Inflammatory macrophage treated with lipopolysaccharide for 4 hours (primary cell): Measurements from ENCODE around the gene LRRC47.
"Not testable (repeated sequence)": the region's sequence is repeated elsewhere in the genome, so short reads cannot be mapped to it uniquely, and the experiment has no call there.

Experiments
- DNase-seq: peaks from one replicate; pipeline ENCODE4 v3.0.0-alpha.2; 2020

Gene LRRC47

DNA sequence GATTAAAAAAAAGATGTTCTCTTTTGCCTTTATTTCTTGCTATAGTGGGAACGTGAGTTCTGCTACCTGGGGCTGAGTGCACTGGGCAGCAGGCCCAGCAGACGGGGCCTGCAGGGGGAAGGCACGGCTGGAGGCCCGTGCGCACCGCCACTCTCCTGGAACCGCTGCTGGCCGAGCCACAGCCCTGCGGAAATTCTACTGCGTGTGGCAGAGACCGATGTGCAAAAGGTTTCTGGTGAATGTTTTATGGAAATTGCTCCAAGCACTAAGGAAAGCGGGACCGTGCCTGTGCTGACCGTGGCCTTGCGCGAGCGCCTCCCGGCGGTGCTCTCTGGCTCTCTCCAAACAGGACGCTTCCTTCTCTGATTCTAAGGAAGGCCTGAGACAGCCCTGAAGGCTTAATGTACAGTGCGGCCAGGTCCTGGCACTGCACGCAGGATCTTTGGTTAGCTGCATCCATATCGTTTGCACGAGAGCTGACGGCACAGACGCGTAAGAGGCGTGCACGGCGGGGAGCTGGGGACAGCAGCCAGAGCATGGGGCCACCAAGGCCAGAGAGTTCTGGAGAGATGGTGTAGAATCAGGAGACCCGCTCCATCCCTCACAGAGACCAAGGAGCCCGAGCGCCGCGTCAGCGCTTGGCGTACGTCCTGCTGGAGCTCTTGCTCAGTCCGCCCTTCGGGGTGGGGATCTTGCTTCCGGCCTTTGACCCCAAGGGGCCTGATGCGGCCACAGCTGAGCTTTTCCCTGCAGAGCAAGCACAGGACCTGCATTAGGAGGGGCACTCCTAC is 18.7 kb upstream of the LRRC47 start:
- no peak for DNase-seq

DNA sequence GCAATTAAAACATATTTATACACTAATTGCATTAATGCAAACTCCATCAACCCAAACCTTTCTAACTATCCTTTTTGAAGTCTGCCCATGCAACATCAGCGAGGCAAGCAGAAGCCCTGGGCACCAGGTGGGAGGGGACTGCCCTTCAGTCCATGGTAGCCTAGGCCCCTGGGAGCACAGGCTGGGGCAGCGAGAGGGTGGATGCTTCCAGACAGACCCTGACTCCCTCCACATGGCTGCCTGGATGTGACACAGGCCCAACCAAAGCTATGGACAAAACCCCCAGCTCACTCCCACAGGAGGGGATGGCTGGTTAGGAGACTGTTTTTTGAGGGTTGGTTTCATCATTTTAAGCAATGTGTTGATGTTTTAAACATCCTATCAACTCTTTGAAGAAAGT is 17.8 kb upstream of the LRRC47 start:
- DNase-seq: no peak

DNA sequence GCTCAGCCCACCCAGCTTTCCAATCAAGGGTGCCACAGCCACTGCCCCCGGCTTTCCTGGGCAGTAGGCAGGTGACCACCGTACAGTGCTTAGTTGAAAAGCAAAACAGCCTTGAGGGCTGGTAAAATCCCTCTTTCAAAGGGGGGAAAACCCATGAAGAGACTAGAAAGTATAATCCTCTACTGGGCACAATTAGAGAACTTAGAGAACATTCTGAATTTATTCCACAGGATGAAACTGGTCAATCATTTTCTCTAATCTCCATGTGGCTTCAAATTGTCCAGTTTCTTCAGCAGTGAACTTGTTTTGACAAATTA is 15.3 kb upstream of the LRRC47 start:
- DNase-seq: no peak

DNA sequence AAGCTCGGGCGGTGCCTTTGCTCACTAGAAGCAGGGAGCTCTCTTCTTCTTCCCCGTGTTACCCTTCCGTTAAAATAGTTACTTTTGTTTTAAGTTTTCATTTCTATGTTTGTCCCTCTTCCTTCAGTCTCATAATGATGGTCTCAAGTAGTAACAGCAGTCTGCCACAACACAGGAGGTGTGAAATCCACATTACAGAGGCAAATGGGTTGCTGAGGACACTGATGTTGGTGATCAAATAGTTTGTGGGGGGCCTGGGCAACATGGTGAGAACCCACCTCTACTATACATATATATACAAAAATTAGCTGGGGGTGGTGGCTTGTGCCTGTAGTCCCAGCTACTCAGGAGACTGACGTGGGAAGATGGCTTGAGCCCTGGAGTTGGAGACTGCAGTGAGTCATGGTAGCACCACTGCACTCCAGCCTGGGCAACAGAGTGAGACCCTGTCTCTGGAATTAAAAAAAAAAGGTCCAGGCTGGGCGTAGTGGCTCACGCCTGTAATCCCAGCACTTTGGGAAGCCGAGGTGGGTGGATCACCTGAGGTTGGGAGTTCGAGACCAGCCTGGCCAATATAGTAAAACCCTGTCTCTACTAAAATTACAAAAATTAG is 14.0 kb upstream of the LRRC47 start:
- not testable (repeated sequence) for DNase-seq

DNA sequence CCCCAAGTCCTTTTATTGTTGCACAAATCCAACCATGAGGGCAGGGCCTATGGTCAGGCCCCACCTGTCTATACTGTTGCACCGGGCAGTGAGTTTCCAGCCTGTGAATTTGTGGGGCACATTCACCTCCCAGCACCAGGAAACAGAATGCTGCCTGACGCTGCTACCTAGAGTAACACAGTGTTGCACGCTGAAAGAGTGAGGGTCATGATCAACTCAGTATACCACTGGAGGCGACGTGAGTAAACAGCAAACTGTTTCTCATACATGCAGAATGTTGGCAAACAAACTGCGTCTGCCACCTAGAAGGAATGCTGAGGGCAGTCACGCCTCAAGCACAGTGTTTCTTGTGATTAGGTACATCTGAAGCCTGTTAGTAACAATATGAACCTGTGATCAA is 13.4 kb upstream of the LRRC47 start:
- no peak for DNase-seq

DNA sequence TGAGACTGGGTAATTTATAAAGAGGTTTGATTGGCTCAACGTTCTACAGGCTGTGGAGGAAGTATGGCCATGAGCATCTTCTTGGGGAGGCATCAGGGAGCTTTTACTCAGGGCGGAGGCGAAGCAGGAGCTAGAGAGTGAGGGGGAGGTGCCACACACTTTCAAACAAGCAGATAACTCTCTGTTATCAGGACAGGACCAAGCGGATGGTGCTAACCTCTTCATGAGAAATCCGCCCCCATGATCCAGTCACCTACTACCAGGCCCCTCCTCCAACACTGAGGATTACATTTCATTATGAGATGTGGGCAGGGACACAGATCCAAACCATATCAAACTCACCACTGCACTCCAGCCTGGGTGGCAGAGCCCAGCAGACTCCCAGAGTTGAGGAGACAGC is 11.5 kb upstream of the LRRC47 start:
- DNase-seq: no peak

DNA sequence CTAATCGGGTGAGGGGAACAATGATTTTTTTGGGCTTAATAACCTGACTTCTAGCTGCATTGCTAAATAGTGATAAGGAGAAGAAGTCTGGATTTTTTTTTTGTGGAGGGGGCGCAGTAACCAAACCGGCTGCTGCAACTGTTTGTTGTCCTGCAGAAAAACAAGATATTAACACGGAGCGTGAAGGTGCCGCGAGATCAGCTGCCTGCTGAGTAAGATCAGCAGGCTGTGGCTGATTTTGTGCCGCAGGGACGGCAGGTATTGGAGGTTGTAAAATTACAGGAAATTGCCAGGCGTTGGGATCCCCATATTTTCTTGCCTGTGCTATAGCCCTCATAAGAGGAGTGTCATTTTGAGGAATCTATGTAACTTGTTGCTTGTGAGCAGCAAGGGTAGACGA is 8.7 kb upstream of the LRRC47 start:
- no peak for DNase-seq

DNA sequence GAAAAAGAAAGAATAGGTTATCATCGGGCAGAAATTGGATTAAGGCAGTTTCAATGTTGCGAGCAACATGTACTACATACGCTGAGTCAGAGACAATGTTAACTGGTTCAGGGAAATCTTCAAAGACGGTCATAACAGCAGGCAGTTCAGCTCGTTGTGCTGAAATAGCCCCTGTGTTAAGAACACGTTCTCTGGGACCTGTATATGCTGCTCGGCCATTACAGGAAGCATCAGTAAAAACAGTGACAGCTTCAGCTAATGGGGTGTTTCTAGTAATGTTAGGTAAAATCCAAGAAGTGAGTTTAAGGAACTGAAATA is 8.3 kb upstream of the LRRC47 start:
- DNase-seq: not testable (repeated sequence)

DNA sequence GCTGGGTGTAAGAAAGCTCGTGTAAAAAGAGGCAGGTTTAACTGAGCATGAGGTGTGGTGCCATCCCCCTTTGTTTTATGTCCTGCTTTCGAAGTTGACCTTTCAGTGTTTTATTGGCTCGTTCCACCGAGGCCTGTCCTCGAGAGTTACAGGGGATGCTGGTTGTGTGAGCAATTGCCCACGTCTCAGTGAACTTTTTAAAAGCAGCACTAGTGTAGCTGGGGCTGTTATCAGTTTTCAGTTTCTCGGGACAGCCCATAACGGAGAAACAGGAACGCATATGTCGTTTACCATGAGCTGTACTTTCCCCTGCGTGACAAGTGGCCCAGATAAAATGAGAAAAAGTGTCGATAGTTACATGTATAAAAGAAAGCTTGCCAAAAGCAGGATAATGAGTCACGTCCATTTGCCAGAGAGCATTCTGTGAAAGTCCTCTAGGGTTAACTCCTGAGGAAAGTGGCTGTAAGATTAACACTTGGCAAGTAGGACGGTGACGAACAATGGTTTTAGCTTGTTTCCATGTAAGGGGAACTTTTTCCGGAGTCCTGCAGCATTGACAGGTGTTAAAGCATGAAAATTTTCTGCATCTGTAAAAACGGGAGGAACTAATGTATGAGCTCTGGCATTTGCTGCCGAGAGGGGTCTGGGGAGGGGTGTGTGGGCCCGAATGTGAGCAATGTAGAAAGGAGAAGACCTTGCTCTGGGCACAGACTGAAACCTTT is 7.8 kb upstream of the LRRC47 start:
- no peak for DNase-seq

DNA sequence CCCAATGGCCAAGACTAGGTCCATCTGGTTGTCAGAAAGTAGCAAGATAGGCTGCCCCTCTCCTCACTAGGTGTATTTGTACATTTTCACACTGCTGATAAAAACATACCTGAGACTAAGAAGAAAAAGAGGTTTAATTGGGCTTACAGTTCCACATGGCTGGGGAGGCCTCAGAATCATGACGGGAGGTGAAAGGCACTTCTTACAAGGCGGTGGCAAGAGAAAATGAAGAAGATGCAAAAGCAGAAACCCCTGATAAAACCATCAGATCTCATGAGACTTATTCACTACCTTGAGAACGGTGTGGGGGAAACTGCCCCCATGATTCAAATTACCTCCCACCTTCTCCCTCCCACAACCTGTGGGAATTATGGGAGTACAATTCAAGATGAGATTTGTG is 4.5 kb upstream of the LRRC47 start:
- not testable (repeated sequence) for DNase-seq

DNA sequence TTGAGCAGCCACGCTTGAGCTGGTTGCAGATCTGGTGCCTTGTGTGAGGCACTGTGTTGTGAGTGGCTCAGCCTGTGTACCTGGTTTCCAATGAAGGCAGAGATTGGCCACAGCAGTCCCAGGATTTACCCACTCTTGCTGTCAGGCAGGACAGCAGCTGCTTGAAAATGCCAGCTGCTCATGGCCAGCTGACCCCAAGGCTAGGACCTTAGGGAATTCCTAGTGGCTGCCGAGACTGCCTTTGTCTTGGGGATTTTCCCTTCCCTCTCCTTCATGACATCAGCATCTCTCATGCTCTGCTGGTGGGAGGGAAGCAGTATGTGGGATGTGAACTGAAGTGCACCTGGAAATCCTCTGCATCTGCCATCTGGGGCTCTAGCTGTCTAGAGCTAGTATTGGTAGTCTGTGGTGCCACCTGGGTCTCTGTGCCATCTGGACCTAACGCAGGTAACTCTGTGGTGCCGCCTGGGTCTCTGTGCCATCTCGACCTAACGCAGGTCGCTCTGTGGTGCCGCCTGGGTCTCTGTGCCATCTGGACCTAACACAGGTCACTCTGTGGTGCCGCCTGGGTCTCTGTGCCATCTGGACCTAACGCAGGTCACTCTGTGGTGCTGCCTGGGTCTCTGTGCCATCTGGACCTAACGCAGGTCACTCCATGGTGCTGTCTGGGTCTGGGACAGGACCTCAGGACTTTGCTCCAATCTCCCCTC is 3.8 kb upstream of the LRRC47 start:
- DNase-seq: peak; percentile 43

DNA sequence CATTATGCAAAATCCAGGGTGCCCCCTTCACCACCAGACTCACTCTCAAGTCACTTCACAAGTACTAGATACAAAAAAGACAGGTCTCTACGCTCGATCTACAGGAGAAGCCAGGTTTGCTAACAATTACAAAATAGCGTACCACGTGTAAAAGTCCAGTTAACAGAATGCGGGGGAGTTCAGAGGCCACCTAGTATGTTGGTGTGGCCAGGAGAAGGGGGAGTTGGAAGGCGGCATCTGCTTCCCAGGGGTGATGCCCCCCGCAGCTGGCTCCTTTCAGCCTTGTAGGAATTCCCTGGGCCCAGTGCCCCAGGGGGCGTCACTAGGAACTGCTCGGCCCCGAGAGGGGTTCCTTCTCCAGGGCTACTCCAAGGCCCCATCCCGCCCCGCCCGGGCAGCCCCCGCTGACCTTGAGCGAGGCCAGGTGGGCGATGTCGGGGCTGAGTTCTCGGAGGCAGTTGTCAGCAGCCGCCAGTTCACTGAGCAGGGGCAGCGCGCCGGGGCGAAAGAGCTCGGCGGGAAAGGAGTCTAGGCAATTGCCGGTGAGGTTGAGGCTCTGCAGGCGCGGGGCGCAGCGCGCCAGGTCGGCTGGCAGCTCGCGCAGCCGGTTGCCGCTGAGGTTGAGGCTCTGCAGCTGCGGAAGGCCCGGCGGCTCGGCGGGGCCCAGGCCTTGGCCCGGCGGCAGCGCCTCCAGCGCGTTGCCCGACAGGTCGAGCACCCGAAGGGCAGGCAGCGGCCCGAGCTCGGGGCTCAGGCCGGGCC is 664 bp downstream of the LRRC47 start:
- DNase-seq: no peak

DNA sequence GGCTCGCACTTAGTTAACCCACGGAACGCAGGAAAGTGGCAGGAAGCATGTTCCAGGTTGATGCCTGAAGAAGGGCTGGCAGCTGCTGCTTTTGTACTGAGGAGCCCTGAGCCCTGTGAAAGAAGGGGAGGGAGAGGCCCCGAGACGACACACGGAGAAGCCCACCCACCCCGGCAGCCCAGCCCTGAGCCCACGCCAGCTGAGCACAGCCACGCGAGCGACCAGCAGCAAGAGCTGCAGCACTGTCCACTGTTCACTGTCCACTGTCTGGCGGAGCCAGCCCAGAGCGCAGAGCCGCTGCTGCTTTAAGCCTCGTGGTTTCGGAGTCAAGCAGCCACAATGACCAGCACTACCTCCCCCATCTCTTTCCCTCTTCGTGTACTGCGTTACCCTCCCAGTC is 5.3 kb downstream of the LRRC47 start:
- no peak for DNase-seq

DNA sequence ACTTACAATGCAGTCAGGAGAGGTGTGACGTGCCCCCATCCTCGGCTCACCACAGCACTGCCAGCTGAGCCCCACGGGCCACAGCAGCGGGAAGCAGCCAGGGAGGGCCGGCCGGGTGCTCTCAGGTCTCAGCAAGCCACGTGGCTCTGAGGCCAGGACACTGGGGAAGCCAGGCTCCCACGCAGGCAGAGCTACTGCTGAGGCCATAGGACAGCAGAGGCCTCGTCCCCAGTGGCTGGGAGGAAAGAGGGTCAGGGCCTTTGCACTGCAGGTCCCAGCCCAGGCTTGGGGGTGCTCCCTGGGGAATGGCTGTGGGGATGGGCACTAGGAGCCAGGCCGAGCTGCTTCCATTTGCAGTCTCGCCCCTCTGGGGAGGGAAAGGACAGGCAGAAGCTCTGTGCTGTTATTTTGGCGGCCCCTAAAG is 5.8 kb downstream of the LRRC47 start:
- no peak for DNase-seq

DNA sequence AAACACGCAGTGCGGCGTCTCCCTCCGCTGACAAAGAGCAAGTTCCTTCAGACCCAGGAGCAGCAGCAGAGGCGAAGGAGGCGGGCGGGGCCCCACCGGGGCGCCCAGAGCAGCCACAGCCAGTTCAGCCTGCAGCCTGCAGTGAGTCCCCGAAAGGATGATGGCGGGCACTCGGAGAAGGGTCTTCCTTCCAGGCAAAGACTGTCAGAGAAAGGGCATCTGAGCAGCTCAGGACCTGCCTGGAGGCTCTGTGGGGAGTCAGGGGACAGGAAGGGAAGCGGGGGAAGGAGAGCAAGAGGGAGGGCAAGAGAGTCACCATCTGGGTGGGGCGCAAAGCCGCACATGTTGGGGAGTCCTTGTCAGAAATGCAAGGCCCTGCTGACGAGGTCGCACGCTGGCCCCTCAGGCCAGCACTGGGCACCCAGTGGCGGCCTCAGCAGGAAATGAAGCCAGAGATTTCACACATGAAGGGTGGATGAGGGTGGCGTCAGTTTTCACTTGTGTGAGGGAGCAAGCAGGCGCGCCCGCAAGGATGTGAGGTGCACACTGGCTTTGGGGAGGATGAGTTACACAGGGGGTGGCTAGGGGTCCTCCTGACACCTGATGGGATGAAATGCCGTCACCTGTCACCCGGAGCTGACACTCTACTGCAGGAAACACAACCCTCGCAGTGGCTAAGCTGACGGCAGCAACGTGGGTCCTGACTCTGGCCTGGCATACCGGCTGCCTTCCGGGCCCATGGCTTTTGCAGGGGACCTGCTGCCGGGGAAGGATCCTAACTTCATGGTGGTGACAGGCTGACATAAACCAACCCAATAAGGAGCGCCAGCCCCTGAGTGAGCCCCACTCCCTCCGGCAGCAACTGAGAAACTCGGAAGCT is 6.6 kb downstream of the LRRC47 start:
- DNase-seq: no peak

DNA sequence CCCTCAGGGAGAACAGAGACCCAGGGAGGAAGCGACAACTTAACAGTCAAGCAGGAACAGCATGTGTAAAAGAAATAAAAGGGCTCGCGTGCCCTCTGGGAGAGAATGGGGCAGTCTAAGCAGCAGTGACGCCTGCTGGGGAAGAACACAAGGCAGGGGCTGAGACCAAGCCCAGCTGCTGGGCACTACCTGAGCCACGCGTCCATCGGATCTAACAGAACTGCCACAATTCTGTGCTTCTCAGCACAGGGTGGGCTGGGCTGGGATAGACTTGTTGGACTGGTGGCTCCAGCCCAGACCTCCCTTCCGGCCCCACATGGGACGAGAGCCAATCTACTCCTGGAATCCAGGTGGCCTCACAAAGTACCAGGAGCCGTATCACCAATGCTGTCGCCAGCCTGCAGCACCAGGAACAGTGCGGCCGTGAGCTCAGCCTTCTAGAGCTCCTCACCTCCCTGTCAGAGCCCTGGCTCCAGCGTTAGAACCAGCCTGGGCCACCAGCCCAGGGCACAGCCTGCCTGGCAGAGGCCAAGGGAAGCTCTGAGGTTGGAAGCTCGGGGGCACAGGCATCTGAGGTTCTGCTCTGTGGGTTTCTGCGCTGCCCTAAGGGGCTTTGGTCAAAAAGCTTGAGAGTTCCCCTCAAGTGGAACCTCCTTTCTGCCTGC is 7.4 kb downstream of the LRRC47 start:
- no peak for DNase-seq

DNA sequence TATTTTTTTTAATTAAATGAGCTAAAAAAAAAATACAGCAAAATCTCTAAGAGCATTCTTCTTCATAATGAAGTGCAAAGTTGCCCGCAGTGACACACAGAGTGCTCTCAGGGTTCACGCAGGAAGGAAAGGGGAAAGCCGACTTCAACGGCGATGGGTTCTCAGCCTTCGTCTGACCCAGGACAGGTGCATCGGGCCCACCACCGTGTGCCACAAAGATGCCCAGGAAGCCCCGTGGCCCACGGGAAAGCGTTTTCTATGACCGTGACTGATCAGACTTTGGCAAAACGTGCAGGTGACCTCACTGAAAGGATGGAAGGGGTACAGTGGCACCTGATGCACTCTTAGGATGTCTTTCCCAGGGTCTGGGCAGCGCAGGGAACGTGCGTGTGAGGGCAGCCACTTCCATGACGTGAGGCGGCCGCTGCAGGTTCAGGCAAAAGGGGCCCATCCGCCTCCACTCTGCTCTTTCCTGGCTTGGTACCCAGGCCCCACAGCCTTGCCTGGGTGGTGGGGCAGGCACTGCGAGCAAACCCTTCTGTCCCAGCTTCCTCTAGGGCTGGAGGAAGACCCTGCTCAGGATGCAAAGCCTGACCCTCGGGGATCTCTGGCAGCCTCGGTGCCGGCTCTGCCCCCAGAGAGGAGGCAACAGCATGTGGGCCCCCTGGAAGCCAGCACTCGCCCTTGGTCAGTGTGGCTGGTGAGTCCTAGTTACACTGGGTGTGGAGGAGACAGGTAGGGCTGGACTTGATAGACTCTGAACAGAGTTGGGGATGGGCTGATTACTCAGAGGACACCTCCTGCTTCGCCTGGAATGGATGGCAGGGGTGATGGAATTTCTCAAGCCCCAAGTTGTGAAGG is 8.3 kb downstream of the LRRC47 start:
- DNase-seq: no peak

DNA sequence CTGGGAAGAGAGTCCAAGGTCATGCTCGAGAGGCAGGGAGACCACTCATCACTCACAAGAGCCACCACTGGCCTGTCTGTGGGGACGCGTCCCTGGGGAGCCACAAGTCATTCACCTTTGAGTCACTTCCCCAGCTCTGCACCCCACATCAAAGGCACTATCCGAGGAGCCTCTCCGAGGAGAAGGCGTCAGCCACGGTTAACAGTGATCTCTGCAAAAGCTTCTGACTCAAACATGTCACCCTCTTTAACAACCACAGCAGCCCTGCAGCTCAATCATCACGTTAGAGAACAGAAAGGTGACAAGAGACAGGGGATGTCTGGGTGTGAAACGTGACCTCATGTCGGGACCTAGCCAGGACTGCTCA is 9.0 kb downstream of the LRRC47 start:
- DNase-seq: no peak

DNA sequence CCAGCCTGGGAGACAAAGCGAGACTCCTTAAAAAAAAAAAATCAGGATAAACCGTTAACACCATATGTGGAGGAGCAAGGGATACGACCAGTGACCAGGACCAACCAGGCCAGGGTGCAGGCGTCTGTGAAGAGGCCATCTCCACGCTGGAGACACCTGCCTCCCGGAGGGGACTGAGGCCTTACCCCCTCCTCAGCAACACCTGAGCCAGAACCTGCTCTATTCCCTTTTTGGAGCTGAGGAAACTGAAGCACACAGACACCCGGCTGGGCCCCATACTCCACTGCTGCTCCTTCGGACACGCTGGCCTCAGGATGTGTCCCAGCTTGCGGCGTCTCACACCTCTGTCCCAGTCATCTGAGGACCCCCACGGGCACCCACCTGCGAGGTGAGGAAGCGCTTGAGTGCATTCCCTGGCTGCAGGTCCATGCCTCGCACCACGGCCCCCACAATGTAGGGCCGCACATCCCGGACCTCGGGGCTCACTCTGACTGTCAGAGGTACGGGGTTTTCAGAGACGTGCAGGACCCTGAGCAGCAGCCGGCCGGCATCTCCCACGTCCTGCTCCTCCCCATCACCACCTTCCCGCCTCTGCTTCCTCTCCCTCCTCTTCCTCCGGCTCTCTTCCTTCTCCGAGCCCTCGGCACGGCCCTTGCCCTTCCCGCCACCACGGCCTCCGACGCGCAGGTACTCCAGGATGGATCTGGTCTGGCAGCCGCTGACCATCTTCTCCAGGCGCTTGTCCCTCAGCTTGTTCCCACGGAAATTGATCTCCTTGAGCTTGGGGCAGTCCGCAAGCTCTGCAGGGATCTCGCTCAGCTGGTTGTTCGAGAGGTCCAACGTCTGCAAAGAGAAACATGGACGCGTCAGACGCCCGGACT is 9.6 kb downstream of the LRRC47 start:
- no peak for DNase-seq
